ENCODE results near the gene TTC39A. TPM values are rescaled to one million over a fixed set of nuclear protein-coding genes. Genes with fewer than 3 reads are reported as not detected.

Gene TTC39A
- total RNA-seq, 5 donors from 2014 or later (not counting 1 experiment from before 2014, with no cell fraction given) = 0.36 TPM; not detected in 4

- Histone ChIP-seq H3K4me1 (ENCODE audit: control insufficient read depth in 1 of 2, extremely low read depth in 1 of 2, insufficient read depth in 2 of 2, low read length in 2 of 2) (peaks cover 0 to 4% of the 10 kb centered on the region in 2 experiments), H3K27ac (ENCODE audit: low read length) (no peak overlapping the region), H3K36me3 (ENCODE audit: control insufficient read depth in 2 of 2, extremely low read depth in 1 of 2, insufficient read depth in 1 of 2, low read length in 1 of 2) (no peaks in the 10 kb centered on the region), H3K9me3 (no peaks in the 10 kb centered on the region), H3K27me3 (replicated peaks in 1 of 2; ENCODE audit: control insufficient read depth in 2 of 2, extremely low read depth in 1 of 2, insufficient read depth in 2 of 2, low read length in 1 of 2) (peaks cover 0 to 4% of the 10 kb centered on the region in 2 experiments), H3K4me3 (ENCODE audit: control insufficient read depth in 1 of 2, extremely low read depth in 1 of 2, low read length in 1 of 2) (no peak overlapping the region)
- H3K27ac Mint-ChIP-seq = no peak overlapping the region
- DNase-seq (no peak), ATAC-seq (replicated peaks in 1 of 4) (no peak)
- no peaks in the 10 kb centered on the region for H3K27me3 Mint-ChIP-seq
- CTCF ChIA-PET = no interaction called here
- H3K4me3 Mint-ChIP-seq = no peak overlapping the region
- no peaks in the 10 kb centered on the region for H3K36me3 Mint-ChIP-seq
- peaks cover 0 to 4% (median 0%) of the 10 kb centered on the region in 3 donors for H3K4me1 Mint-ChIP-seq
- 91% methylated on average over 5 of the region's 5 CpGs for WGBS (ENCODE audit: insufficient coverage)
- POLR2A ChIA-PET = no interaction called here
- H3K9me3 Mint-ChIP-seq = no peaks in the 10 kb centered on the region
Observed at GRCh38 chr1:51290489-51290847, 39.9 kb downstream of the TTC39A start.

- no peak overlapping the region for H3K27ac Mint-ChIP-seq
- H3K4me1 Mint-ChIP-seq = no peaks in the 10 kb centered on the region
- Histone ChIP-seq H3K4me1 (ENCODE audit: control insufficient read depth in 1 of 2, extremely low read depth in 1 of 2, insufficient read depth in 2 of 2, low read length in 2 of 2) (peaks cover 0 to 2% of the 10 kb centered on the region in 2 experiments), H3K9me3 (no peaks in the 10 kb centered on the region), H3K27me3 (replicated peaks in 1 of 2; ENCODE audit: control insufficient read depth in 2 of 2, extremely low read depth in 1 of 2, insufficient read depth in 2 of 2, low read length in 1 of 2) (peaks cover 0 to 3% of the 10 kb centered on the region in 2 experiments), H3K27ac (ENCODE audit: low read length) (no peak overlapping the region), H3K36me3 (ENCODE audit: control insufficient read depth in 2 of 2, extremely low read depth in 1 of 2, insufficient read depth in 1 of 2, low read length in 1 of 2) (no peaks in the 10 kb centered on the region), H3K4me3 (ENCODE audit: control insufficient read depth in 1 of 2, extremely low read depth in 1 of 2, low read length in 1 of 2) (no peak overlapping the region)
- POLR2A ChIA-PET = no interaction called here
- no peak for DNase-seq
- ATAC-seq (replicated peaks in 1 of 4) = no peak
- CTCF ChIA-PET = no interaction called here
- H3K4me3 Mint-ChIP-seq = no peak overlapping the region
- H3K9me3 Mint-ChIP-seq = no peaks in the 10 kb centered on the region
- H3K27me3 Mint-ChIP-seq = no peaks in the 10 kb centered on the region
- no peaks in the 10 kb centered on the region for H3K36me3 Mint-ChIP-seq
- WGBS (ENCODE audit: insufficient coverage) = 86% methylated on average over 3 of the region's 8 CpGs
Observed at GRCh38 chr1:51289676-51290488, 40.5 kb downstream of the TTC39A start.

GRCh38 chr1:51288578-51288977 lies 41.8 kb downstream of the TTC39A start:
- ChIA-PET POLR2A (no interaction called here), CTCF (no interaction called here)
- no peaks in the 10 kb centered on the region for H3K27me3 ChIP-seq (replicated peaks in 1 of 2; ENCODE audit: control insufficient read depth in 2 of 2, extremely low read depth in 1 of 2, insufficient read depth in 2 of 2, low read length in 1 of 2)
- DNase-seq (no peak), ATAC-seq (replicated peaks in 1 of 4) (no peak)
- WGBS (ENCODE audit: insufficient coverage) = 82% methylated on average over 5 of the region's 5 CpGs
- no peaks in the 10 kb centered on the region for H3K36me3 Mint-ChIP-seq
- no peaks in the 10 kb centered on the region for H3K27me3 Mint-ChIP-seq
- H3K4me1 Mint-ChIP-seq = no peaks in the 10 kb centered on the region
- no peak overlapping the region for H3K27ac ChIP-seq (ENCODE audit: low read length)
- H3K36me3 ChIP-seq (ENCODE audit: control insufficient read depth in 2 of 2, extremely low read depth in 1 of 2, insufficient read depth in 1 of 2, low read length in 1 of 2) = no peaks in the 10 kb centered on the region
- H3K4me3 ChIP-seq (ENCODE audit: control insufficient read depth in 1 of 2, extremely low read depth in 1 of 2, low read length in 1 of 2) = no peak overlapping the region
- H3K4me3 Mint-ChIP-seq = no peak overlapping the region
- no peaks in the 10 kb centered on the region for H3K9me3 ChIP-seq
- H3K9me3 Mint-ChIP-seq = no peaks in the 10 kb centered on the region
- no peak overlapping the region for H3K27ac Mint-ChIP-seq
- H3K4me1 ChIP-seq (ENCODE audit: control insufficient read depth in 1 of 2, extremely low read depth in 1 of 2, insufficient read depth in 2 of 2, low read length in 2 of 2) = no peaks in the 10 kb centered on the region

- Histone ChIP-seq H3K36me3 (ENCODE audit: control insufficient read depth in 2 of 2, extremely low read depth in 1 of 2, insufficient read depth in 1 of 2, low read length in 1 of 2) (no peaks in the 10 kb centered on the region), H3K4me1 (ENCODE audit: control insufficient read depth in 1 of 2, extremely low read depth in 1 of 2, insufficient read depth in 2 of 2, low read length in 2 of 2) (no peaks in the 10 kb centered on the region), H3K9me3 (no peaks in the 10 kb centered on the region), H3K4me3 (ENCODE audit: control insufficient read depth in 1 of 2, extremely low read depth in 1 of 2, low read length in 1 of 2) (no peak overlapping the region), H3K27ac (ENCODE audit: low read length) (no peak overlapping the region), H3K27me3 (replicated peaks in 1 of 2; ENCODE audit: control insufficient read depth in 2 of 2, extremely low read depth in 1 of 2, insufficient read depth in 2 of 2, low read length in 1 of 2) (no peaks in the 10 kb centered on the region)
- Mint-ChIP-seq H3K27ac (no peak overlapping the region), H3K36me3 (no peaks in the 10 kb centered on the region), H3K4me1 (no peaks in the 10 kb centered on the region), H3K9me3 (no peaks in the 10 kb centered on the region), H3K4me3 (no peak overlapping the region), H3K27me3 (no peaks in the 10 kb centered on the region)
- CTCF ChIA-PET = no interaction called here
- DNase-seq (no peak), ATAC-seq (replicated peaks in 1 of 4) (no peak)
- WGBS (ENCODE audit: insufficient coverage) = 74% methylated on average over 5 of the region's 8 CpGs
- POLR2A ChIA-PET = interaction anchor here in 1 of 2 donors (0.6 kb wide), 1 partner anchor 204 kb away, joined by 3 read pairs; no protein-coding TSS in a partner anchor
Observed at GRCh38 chr1:51287966-51288365, 42.4 kb downstream of the TTC39A start.

- no peak overlapping the region for H3K4me3 Mint-ChIP-seq
Observed at GRCh38 chr1:51285055-51285454, 45.3 kb downstream of the TTC39A start.

GRCh38 chr1:51284487-51284954 lies 45.8 kb downstream of the TTC39A start:
- no peaks in the 10 kb centered on the region for H3K27me3 Mint-ChIP-seq
- ATAC-seq (replicated peaks in 1 of 4) (no peak), DNase-seq (no peak)
- H3K9me3 ChIP-seq = no peaks in the 10 kb centered on the region
- CTCF ChIA-PET = no interaction called here
- no peak overlapping the region for H3K4me3 Mint-ChIP-seq
- H3K27me3 ChIP-seq (replicated peaks in 1 of 2; ENCODE audit: control insufficient read depth in 2 of 2, extremely low read depth in 1 of 2, insufficient read depth in 2 of 2, low read length in 1 of 2) = no peaks in the 10 kb centered on the region
- no peaks in the 10 kb centered on the region for H3K36me3 ChIP-seq (ENCODE audit: control insufficient read depth in 2 of 2, extremely low read depth in 1 of 2, insufficient read depth in 1 of 2, low read length in 1 of 2)
- POLR2A ChIA-PET = no interaction called here
- no peaks in the 10 kb centered on the region for H3K36me3 Mint-ChIP-seq
- no peaks in the 10 kb centered on the region for H3K4me1 ChIP-seq (ENCODE audit: control insufficient read depth in 1 of 2, extremely low read depth in 1 of 2, insufficient read depth in 2 of 2, low read length in 2 of 2)
- H3K4me3 ChIP-seq (ENCODE audit: control insufficient read depth in 1 of 2, extremely low read depth in 1 of 2, low read length in 1 of 2) = no peak overlapping the region
- H3K4me1 Mint-ChIP-seq = no peaks in the 10 kb centered on the region
- no peak overlapping the region for H3K27ac Mint-ChIP-seq
- no peak overlapping the region for H3K27ac ChIP-seq (ENCODE audit: low read length)
- no peaks in the 10 kb centered on the region for H3K9me3 Mint-ChIP-seq

More at GRCh38 chr1:51285055-51285454, 45.3 kb downstream of the TTC39A start:
- WGBS (ENCODE audit: insufficient coverage) = no CpG with 5 or more reads among the region's 1 CpG
- no peak for DNase-seq
- no peak overlapping the region for H3K27ac ChIP-seq (ENCODE audit: low read length)
- H3K4me1 Mint-ChIP-seq = no peaks in the 10 kb centered on the region
- H3K9me3 Mint-ChIP-seq = no peaks in the 10 kb centered on the region
- ChIA-PET CTCF (interaction anchor here in 1 of 2 donors (0.6 kb wide), 1 partner anchor 61 kb away, joined by 7 read pairs; no protein-coding TSS in a partner anchor), POLR2A (no interaction called here)
- H3K36me3 Mint-ChIP-seq = no peaks in the 10 kb centered on the region
- no peaks in the 10 kb centered on the region for H3K27me3 Mint-ChIP-seq
- no peak overlapping the region for H3K27ac Mint-ChIP-seq
- H3K4me1 ChIP-seq (ENCODE audit: control insufficient read depth in 1 of 2, extremely low read depth in 1 of 2, insufficient read depth in 2 of 2, low read length in 2 of 2) = no peaks in the 10 kb centered on the region
- no peaks in the 10 kb centered on the region for H3K27me3 ChIP-seq (replicated peaks in 1 of 2; ENCODE audit: control insufficient read depth in 2 of 2, extremely low read depth in 1 of 2, insufficient read depth in 2 of 2, low read length in 1 of 2)
- no peak overlapping the region for H3K4me3 ChIP-seq (ENCODE audit: control insufficient read depth in 1 of 2, extremely low read depth in 1 of 2, low read length in 1 of 2)
- no peaks in the 10 kb centered on the region for H3K9me3 ChIP-seq
- peak in 1 of 4 experiments; percentile 12 for ATAC-seq (replicated peaks in 1 of 4)
- H3K36me3 ChIP-seq (ENCODE audit: control insufficient read depth in 2 of 2, extremely low read depth in 1 of 2, insufficient read depth in 1 of 2, low read length in 1 of 2) = no peaks in the 10 kb centered on the region
